GM19455 (cell line): ENCODE results near the gene RNF10.
"Not testable (repeated sequence)": the region's sequence is repeated elsewhere in the genome, so short reads cannot be mapped to it uniquely, and the experiment has no call there.

ENCODE experiments used
- ATAC-seq: cut with Tn5 transposase; IDR thresholded peaks from one replicate; pipeline ENCODE4 v1.9.1; 2021; ENCODE audit not compliant: unreplicated experiment

Gene RNF10

DNA sequence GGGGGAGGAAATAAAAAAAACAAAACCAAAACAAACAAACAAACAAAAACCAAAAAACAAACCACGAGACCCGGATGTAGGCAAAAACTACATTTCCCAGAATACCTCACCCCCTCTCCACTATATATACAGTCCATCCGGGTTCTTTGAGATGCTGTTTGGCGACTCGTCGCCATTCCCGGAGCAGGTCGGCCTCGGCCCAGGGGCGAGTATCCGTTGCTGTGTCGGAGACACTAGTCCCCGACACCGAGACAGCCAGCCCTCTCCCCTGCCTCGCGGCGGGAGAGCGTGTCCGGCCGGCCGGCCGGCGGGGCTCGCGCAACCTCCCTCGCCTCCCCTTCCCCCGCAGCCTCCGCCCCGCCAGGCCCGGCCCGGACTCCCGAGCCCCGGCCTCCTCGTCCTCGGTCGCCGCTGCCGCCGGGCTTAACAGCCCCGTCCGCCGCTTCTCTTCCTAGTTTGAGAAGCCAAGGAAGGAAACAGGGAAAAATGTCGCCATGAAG is at the start of gene RNF10:
Gene RNF10 (plus strand): TSS at position 154 of the 500 bp plus-strand sequence. CDS start 456 bp downstream, outside the sequence.
- peak; percentile 58 for ATAC-seq

DNA sequence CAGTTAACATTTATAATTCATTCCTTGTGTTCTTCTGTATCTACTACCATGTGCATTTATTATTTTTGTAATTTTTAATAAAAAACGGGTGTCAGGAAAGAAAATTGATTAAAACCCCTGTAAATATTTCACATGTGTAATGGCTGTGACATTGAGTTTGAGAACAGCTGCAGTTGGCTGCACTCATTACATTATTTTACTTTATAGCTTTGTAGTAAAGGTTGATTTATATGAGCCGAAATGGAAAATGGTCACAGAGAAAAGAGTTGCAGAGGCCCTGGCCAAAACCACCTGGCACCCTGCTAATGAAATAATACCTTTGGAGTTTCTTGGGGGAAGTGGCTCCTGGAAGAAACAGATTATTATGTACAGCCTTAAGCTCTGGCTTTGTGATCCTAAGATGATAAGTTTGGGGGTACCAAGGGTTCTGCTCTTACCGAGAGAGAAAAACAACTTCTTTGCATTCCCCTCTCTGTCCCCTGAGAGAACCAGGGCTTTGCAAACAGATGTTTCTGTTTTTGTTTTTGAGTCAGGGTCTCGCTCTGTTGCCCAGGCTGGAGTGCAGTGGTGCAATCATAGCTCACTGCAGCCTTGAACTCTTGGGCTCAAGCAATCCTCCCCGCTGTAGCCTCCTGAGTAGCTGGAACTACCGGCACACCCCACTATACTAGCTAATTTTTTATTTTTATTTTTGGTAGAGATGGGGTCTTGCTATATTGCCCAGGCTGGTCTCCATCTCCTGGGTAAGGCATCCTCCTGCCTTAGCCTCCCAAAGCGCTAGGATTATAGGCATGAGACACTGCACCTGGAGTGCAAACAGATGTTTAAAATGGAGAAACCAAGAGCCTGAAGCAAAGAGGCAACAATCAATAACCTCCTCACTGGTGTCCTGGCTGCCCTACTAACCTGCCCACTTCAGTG is 47.9 kb upstream of the RNF10 start:
- ATAC-seq = no peak

DNA sequence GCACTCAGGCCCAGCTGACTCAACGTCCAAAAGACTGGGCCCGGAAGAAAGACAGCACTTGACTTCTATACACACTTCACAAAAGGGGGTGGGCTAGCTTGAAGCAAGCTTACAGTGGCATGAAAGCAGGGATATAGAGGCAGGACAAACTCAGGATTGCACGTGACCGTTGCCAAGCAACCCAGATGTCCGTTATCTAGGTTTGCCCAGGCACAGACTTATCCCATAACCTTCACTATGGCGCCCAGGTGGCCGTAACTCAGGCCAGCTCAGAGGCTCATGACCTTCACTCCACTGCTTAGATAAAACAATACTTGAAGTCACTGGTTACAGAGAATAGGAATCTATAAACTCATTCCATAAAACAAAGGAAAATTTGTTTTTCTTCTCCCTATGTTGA is 46.6 kb upstream of the RNF10 start:
- not testable (repeated sequence) for ATAC-seq

DNA sequence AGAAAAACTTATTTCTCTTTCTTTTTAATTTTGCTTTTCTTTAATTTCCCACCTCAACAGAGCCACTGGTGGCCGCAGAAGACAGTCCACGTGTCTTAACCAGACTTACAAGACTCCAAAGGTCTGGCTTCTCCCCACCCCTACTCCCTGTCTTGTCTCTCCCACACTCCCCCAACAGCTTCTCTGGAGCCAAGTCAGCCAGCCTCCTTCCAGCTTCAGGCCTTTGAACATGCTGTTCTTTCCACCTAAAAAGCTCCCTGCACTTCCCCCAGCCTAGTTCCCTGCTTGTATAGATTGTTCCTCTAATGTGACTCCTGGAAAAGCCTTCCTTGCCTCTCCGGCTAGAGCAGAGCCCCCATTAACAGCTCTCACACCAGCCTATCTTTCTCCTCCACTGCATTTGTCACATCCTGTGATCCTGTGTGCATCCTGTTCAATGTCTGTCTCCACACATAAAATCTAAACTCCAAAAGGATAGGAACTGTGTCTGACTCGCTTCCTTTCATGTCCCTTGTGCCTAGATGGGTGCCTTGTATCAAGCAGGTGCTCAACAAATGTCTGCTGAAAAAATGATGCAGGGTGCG is 46.0 kb upstream of the RNF10 start:
- no peak for ATAC-seq

DNA sequence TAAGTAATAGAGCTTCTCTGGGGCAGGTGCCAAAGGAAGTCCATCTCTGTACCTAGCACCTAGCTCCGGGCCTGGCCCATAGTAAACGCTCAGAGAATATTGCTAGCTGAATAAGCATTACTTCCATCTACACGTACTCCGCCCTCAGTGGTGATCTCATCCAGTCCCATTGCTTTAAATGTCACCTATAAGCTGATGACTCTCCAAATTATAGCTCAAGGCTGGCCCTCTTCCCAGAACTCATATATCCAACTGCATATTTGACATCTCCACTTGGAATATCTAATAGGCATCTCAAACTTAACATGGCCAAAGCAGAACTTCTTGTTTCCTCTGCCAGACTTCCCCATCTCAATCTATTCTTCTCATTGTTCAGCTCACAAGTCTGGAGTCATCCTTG is 45.1 kb upstream of the RNF10 start:
- no peak for ATAC-seq

DNA sequence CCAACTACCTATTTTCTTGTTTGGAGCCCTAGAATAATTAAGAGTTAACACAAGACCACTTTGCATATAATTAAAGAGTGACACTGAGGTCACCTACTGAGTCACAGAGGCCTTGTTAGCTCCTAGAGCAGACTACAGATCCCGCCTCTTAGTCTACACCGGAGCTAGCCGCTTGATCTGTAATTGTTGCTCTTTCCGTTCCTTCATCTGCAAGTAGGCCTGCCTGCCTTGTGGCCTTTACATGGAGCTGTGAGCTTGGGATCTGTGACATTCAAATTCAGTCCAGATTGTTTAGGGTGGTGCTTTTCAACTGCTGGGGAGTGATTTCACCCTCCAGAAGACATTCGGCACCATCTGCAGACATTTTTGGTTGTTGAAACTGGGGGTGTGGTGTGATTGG is 43.8 kb upstream of the RNF10 start:
- no peak for ATAC-seq

DNA sequence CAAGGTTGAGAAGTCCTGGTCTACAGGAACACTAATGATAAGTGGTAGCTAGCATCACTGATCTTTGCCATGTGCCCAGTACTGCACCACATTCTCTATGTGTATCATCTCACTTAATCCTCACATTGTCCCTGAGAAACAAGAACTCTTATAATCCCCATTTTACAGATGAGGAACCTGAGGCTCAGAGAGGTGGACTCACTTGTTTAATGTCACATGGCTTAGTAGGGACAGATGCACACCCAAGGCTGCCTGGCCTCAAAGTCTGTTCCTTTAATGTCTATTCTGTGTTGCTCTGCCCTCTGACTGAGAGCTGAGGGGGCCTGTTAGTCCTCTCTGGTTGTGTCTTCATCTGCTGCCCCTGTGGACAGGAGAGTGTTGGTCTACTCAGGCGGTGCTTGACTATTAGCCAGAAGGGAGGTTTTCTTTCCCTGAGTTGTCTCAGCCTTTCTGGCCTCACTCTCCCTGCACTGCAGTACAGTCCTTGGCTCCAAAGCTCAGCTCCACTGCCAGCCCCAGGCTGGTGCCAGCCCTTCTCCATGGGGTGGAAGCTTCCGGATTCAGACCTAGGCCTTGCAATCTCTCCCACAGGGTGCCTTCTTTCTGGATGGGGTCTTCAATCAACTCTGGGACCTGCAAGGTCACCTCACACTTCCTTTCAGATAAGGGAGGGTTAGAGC is 43.2 kb upstream of the RNF10 start:
- no peak for ATAC-seq

DNA sequence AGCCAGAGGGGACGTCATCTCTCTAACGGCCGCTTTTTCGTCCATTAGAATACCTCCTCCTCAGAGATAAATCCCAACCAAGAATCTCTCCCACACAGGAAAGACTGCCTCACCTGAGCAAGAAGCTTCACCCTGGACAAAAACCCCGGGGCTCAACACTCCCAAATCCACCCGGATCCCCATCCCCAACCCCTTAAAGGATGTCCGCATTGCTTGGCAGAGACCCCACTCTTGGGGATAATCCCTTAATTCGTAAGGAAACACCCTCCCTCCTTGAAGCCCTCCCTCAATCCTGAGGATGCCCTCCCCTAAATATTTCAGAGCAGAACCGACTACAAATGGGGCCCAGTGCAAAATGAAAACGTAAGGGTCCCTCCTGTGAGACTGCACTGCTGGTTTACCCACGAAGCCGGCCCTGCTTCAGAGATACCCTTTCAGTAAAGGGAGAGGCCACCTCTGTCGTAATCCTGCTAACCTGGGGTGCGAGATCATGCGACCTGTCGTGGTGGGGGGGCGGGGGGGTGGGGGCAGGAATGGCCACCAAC is 38.9 kb upstream of the RNF10 start:
- ATAC-seq = peak; percentile 15

DNA sequence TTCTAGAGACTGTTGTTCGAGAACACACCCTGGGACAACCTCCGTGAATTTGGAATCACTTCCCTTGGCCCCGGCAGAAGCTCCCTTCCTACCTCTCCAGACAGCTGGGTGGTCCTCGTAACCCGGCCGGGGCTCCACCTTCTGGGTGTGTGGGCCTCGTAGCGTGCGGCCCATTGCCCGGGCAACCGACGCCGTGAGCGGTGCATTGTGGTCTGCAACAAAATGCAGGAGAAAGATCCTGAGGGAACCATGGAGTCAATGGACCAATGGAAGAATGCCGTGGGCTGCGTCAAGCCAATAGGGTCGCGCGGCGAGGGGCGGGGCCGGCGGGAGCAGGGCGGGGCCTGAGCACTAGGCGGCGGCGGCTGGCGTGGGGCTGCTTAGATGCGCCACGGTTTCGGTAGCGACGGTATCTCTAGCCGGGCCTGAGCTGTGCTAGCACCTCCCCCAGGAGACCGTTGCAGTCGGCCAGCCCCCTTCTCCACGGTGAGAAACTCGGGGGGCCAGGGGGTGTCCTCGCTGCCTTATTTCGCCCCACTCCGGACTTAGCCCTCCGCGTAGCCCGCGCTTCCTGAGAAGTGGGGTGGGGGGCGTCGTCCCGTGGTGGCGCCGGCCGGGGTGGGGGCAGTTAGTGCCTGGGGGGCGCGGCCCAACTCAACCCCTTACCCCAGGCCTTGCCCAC is 38.3 kb upstream of the RNF10 start, which contains the start of gene DYNLL1:
Gene DYNLL1 (plus strand): TSS at position 383 of the 682 bp plus-strand sequence. CDS start 309 bp downstream, outside the sequence.
- ATAC-seq = peak; percentile 90

DNA sequence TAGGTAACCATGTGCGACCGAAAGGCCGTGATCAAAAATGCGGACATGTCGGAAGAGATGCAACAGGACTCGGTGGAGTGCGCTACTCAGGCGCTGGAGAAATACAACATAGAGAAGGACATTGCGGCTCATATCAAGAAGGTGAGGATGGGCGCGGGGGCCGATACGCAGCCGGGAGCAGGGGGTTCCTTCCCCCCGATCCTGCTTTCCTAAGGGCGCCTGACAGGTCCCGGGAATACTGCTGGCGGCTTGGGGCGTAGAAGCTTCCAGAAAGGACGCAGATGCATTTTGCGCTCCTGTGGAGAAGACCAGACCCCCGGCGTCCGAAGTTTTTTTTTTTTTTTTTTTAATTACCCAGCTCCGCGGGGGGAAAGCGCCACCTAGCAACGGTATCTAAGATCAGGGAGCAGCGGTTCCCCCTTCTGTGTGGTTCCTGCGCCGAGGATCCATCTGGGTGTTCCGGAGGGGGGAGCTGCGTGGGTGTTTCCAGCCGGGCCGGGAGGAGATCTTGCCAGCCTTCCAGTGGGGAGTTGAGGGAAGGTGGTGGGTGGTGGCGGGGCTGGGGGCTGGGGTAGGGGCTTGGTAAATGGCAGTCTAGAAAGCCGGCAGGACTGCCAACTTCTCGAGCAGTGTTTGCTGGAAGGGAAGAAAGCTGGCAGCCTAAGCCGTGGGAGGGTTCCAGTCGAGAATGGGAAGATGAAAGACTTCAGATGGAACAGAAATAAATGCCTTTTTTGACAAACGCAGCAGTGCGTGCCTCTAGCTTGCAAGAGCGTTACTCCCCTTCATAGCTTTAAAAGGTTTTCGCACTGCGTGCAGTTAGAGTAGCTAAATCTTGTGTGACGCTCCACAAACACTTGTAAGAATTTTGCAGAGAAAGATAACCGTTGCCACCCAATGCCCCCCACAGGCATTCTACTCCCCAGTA is 37.5 kb upstream of the RNF10 start:
- peak; percentile 5 for ATAC-seq

DNA sequence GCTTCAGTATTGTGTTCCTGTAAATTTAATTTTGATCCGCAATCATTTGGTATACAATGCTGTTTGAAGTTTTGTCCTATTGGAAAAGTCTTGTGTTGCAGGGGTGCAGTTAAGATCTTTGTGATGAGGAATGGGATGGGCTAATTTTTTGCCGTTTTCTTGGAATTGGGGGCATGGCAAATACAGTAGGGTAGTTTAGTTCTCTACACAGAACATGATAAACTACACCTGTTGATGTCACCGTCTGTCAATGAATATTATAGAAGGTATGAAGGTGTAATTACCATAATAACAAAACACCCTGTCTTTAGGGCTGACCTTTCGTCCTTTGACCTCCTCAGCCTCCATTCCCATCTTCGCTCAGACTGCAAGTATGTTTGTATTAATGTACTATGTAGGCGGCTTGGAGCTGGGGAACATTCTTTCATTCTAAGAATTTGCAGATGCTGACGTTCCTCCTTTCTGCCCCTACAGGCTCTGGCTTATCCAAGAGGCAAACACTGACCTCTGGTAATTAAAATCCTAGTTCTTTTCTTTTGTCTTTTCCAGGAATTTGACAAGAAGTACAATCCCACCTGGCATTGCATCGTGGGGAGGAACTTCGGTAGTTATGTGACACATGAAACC is 36.5 kb upstream of the RNF10 start:
- ATAC-seq = no peak

DNA sequence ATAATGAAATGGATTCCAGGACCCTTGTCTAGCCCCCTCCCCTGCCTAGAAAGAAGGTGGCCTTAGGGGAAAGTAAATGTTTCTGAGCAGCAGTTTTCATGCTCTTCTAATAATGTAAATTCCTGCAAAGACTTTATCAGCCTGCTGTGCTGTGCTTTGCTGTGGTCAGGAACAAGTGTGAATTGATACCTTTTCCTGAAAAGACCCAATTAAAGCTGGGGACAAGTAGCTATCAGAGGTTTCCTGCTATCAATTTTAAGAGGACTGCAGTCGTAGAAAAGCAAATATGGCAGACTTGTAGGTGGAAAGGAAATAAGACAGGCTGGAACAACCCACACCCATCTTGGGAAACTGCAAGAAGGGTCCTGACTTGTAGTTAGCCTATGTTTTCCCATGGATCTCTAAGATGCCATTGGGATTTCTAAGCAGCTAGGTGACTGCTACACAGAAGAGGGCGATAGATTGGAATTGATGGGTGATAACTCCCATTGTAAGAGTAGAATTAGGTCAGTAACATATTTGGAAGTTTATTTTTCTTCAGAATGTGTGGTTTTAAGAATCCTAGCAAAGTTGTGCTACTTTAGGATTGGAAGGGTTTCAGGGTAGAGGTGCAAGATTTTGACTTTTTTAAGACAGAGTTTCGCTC is 35.2 kb upstream of the RNF10 start:
- no peak for ATAC-seq

DNA sequence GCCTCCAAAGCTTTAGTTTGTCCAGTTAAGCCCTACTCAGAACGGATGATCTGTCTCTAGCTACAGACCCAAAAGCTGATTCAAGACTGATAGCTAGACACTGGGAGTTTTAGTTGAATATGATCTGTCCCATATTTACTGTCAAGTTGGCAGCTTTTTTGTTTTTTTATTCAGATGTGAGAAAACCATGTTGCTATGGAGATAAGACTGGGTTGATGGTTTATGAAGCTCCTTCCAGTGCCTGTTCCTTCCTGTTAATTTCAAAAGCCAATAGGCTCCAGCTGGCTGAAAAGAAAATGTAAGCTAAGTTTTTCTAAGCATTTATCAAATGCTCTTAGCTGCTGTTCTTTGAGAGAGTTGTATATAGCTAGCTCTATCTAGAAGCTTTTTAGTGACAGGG is 33.6 kb upstream of the RNF10 start:
- no peak for ATAC-seq

DNA sequence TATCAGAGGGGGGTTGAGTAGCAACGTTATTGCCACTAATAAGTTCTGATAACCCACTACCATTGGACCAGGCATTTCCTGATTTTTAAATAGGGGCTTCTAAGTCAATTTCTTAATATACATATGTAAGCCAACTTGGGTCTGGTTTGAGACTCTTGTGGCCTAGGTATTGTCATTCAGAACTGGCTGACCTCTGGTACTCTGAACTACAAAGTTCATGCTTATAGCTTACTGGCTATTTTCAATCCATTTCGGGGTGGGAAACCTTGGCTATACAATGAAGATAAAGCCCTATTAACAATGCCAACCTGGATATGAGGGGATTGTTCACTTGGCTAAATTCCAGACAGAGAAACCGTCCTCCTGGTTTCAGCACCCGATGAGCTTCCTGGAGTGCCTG is 29.6 kb upstream of the RNF10 start:
- ATAC-seq = no peak

DNA sequence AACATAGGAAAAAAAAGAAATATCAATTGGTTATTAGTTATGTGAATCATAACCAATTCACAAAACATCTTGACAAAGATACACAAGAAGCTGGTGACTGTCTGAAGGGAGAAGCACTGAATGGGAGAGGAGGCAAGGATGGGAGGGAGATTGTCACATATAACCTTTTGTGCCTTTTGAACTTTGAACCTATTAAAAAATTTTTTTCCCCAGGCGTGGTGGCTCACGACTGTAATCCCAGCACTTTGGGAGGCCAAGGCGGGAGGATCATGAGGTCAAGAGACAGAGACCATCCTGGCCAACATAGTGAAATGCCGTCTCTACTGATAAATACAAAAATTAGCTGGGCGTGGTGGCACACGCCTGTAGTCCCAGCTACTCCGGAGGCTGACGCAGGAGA is 25.6 kb upstream of the RNF10 start:
- ATAC-seq = no peak

DNA sequence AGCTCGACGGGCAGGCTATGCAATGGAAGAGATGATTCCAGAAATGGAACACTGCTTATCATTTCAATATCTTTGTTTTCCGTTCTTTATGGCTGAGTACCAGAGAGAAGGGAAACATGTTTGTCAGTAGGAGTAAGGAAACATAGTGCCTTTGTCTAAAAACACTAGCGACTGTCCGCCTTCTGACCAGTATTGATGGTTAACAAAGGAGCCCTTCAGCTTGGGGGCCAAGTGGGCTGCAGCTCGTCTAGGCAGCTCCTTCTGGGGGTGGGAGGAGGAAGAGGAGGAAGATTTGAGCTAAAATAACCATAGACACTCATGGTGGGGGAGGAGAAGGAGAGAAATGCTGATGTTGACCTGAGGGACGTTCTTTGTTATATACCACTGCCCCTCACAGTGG is 20.2 kb upstream of the RNF10 start:
- no peak for ATAC-seq

DNA sequence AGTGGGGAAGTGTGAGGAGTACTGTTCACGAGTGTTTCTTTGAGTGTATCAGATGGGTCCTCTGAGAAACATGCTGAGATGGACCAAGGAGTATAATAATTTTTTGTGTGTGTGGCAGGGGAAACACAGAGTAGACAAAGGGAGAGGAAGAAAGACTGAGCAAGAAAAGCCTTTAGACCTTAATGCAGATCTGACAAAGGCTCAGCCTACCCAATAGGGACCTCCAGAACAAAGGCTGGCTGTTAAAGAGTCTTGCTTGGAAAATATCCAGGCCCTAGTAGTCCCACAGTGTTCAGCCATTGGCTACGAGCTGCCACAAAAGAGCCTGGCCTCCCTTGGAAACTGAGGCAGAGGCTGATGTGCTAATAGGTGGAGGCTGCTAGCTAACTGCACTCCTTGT is 18.7 kb upstream of the RNF10 start:
- ATAC-seq = no peak

DNA sequence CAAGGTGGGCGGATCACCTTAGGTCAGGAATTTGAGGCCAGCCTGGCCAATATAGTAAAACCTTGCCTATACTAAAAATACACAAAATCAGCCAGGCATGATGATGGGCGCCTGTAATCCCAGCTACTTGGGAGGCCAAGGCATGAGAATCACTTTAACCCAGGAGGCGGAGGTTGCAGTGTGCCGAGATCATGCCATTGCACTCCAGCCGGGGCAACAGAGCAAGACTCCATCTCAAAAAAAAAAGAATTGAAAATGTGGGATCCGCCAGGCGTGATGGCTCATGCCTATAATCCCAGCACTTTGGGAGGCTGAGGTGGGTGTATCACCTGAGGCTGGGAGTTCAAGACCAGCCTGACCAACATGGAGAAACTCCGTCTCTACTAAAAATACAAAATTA is 14.8 kb upstream of the RNF10 start:
- ATAC-seq = not testable (repeated sequence)

DNA sequence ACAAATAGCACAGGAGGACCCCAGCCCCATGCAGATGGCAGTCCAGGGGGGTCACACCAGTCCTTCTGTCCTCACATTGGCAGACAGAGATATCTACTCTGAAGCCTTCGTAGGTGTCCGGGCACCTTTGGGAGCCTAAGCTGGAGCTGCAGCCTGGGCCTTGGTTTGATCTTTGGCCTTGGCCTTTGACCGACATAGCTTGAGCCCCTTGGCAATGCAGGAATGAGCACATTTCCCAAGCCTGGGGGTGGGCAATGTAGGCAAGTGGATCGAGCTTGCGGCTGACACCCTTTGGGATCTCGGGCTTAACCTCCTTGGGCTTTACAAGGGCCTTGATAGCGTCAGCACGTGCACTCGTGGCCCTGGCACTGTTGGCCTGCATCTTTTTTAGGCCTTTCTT is 11.6 kb upstream of the RNF10 start:
- ATAC-seq = no peak
